ENCODE data around the gene SERPINF2. TPM values are rescaled to one million over a fixed set of nuclear protein-coding genes. Genes with fewer than 3 reads are reported as not detected.
A peak's percentile ranks its signal among the peaks of the same experiment; 100 is the strongest.
"Not testable (repeated sequence)": the region's sequence is repeated elsewhere in the genome, so short reads cannot be mapped to it uniquely, and the experiment has no call there.

The SERPINF2 gene
- total RNA-seq, 2 donors from 2014 or later, result 30.4 to 56.1 TPM

DNA sequence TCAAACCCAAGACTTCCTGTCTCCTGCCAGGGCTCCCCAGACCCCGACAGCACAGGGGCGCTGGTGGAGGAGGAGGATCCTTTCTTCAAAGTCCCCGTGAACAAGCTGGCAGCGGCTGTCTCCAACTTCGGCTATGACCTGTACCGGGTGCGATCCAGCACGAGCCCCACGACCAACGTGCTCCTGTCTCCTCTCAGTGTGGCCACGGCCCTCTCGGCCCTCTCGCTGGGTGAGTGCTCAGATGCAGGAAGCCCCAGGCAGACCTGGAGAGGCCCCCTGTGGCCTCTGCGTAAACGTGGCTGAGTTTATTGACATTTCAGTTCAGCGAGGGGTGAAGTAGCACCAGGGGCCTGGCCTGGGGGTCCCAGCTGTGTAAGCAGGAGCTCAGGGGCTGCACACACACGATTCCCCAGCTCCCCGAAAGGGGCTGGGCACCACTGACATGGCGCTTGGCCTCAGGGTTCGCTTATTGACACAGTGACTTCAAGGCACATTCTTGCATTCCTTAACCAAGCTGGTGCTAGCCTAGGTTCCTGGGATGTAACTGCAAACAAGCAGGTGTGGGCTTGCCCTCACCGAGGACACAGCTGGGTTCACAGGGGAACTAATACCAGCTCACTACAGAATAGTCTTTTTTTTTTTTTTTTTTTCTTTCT, 27.3 kb downstream of the SERPINF2 start:
- Histone ChIP-seq H3K27ac (peak overlapping the region; percentile 66 to 73), H3K36me3 (no peaks in the 10 kb centered on the region)
- peak; percentile 86 for DNase-seq (ENCODE audit: low spot score)

DNA sequence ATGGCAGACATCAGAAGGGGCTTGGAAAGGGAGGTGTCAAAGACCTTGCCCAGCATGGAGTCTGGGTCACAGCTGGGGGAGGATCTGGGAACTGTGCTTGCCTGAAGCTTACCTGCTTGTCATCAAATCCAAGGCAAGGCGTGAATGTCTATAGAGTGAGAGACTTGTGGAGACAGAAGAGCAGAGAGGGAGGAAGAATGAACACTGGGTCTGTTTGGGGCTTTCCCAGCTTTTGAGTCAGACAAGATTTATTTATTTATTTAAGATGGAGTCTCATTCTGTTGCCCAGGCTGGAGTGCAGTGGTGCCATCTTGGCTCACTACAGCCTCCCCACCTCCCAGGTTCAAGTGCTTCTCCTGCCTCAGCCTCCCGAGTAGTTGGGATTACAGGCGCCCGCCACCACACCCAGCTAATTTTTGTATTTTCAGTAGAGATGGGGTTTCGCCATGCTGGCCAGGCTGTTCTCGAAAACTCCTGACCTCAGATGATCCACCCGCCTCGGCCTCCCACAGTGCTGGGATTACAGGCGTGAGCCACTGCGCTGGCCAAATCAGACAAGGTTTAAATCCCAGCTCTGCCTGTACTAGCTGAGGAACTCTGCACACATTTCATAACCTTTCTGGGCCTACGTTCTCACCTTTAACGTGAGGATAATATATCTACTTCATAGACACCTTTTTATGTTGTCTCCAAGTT, 30.5 kb downstream of the SERPINF2 start:
- DNase-seq (ENCODE audit: low spot score); H3K27me3 ChIP-seq (replicated peaks; ENCODE audit: insufficient read depth); H3K4me3 ChIP-seq; intact Hi-C loops (cut with DNase I); H3K9me3 ChIP-seq; H3K4me1 ChIP-seq (replicated peaks): not testable (repeated sequence)
- TF ChIP-seq POLR2AphosphoS5 (IDR thresholded peaks at IDR 0.05), result peak; percentile 6
- Histone ChIP-seq H3K36me3 (peaks cover 0 to 11% of the 10 kb centered on the region in 2 donors), H3K27ac (peak overlapping the region; percentile 59 to 73)
- 65% methylated on average over 12 of the region's 12 CpGs for WGBS

More for the DNA sequence above, 27.3 kb downstream of the SERPINF2 start:
- no peaks in the 10 kb centered on the region for H3K27me3 ChIP-seq (replicated peaks; ENCODE audit: insufficient read depth)
- no peaks in the 10 kb centered on the region for H3K9me3 ChIP-seq
- H3K4me3 ChIP-seq, result no peak overlapping the region
- TF ChIP-seq POLR2A (IDR thresholded peaks at IDR 0.05), result no peak
- TF ChIP-seq POLR2AphosphoS5 (IDR thresholded peaks at IDR 0.05), result peak; percentile 88
- TF ChIP-seq, protein P1, sequence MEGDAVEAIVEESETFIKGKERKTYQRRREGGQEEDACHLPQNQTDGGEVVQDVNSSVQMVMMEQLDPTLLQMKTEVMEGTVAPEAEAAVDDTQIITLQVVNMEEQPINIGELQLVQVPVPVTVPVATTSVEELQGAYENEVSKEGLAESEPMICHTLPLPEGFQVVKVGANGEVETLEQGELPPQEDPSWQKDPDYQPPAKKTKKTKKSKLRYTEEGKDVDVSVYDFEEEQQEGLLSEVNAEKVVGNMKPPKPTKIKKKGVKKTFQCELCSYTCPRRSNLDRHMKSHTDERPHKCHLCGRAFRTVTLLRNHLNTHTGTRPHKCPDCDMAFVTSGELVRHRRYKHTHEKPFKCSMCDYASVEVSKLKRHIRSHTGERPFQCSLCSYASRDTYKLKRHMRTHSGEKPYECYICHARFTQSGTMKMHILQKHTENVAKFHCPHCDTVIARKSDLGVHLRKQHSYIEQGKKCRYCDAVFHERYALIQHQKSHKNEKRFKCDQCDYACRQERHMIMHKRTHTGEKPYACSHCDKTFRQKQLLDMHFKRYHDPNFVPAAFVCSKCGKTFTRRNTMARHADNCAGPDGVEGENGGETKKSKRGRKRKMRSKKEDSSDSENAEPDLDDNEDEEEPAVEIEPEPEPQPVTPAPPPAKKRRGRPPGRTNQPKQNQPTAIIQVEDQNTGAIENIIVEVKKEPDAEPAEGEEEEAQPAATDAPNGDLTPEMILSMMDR (IDR thresholded peaks at IDR 0.05), result no peak
- intact Hi-C loops (cut with DNase I), result no loop called here
- H3K4me1 ChIP-seq (replicated peaks), result no peaks in the 10 kb centered on the region
- WGBS, result 37% methylated on average over 21 of the region's 21 CpGs

DNA sequence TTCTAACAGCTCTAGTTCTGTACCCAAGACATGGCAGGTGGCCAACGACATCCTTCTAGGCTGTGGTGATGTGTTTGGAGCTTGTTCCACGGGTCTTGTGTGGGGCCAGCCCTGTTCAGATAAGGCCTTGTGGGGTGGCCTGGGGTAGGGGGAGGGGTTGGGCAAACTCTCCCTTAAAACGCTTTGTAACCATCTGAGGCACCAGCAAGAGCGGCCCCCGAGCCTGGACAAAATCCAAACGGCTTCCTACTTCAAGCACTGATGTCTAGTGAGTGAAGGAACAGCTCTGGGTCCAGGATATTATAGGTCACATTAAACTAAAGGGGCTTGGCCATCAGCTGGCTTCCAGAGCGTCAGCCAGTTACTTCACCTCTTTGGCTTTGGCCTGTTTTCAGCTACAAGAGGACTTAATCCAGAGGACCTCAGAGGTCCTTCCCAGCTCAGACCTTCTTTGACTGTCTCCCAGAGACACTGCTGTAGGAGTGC, 31.1 kb downstream of the SERPINF2 start:
- 22% methylated on average over 7 of the region's 7 CpGs for WGBS
- DNase-seq (ENCODE audit: low spot score), result no peak
- Histone ChIP-seq H3K4me1 (replicated peaks) (no peaks in the 10 kb centered on the region), H3K27ac (peak overlapping the region; percentile 59 to 73), H3K9me3 (no peaks in the 10 kb centered on the region), H3K4me3 (no peak overlapping the region), H3K36me3 (peaks cover 0 to 11% of the 10 kb centered on the region in 2 donors), H3K27me3 (replicated peaks; ENCODE audit: insufficient read depth) (no peaks in the 10 kb centered on the region)
- intact Hi-C loops (cut with DNase I), result no loop called here
- TF ChIP-seq POLR2A (IDR thresholded peaks at IDR 0.05) (no peak), POLR2AphosphoS5 (IDR thresholded peaks at IDR 0.05) (no peak)
- TF ChIP-seq, protein P1 (IDR thresholded peaks at IDR 0.05), result no peak

DNA sequence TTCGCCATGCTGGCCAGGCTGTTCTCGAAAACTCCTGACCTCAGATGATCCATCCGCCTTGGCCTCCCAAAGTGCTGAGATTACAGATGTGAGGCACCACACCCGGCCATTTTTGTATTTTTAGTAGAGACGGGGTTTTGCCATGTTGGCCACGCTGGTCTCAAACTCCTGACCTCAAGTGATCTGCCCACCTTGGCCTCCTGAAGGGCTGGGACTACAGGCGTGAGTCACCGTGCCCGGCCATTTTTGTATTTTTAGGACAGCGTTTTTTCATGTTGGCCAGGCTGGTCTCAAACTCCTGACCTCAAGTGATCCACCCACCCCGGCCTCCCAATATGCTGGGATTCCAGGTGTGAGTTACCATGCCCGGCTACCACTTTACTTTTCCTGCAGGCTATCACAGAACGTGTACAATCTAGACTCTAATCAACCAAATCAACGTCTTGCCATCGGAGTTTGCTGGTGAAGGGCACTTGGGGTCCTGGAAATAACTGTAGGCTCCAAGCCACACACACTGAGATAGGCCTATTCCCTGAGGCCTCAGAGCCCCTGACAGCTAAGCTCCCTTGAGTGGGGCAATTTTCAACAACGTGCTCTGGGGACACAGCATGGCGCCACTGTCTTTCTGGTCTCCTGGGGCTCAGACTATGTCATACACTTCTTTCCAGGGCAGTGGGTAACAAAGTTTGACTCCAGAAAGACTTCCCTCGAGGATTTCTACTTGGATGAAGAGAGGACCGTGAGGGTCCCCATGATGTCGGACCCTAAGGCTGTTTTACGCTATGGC, 31.9 kb downstream of the SERPINF2 start:
- WGBS, result 94% methylated on average over 21 of the region's 21 CpGs
- H3K4me3 ChIP-seq, result no peak overlapping the region
- no peaks in the 10 kb centered on the region for H3K4me1 ChIP-seq (replicated peaks)
- TF ChIP-seq, protein P1 (IDR thresholded peaks at IDR 0.05), result no peak
- TF ChIP-seq POLR2AphosphoS5 (IDR thresholded peaks at IDR 0.05), result no peak
- TF ChIP-seq POLR2A (IDR thresholded peaks at IDR 0.05), result no peak
- H3K36me3 ChIP-seq, result peaks cover 0 to 11% of the 10 kb centered on the region in 2 donors
- intact Hi-C loops (cut with DNase I), result no loop called here
- peak overlapping the region; percentile 59 to 73 for H3K27ac ChIP-seq
- no peak for DNase-seq (ENCODE audit: low spot score)
- H3K27me3 ChIP-seq (replicated peaks; ENCODE audit: insufficient read depth), result no peaks in the 10 kb centered on the region
- no peaks in the 10 kb centered on the region for H3K9me3 ChIP-seq

DNA sequence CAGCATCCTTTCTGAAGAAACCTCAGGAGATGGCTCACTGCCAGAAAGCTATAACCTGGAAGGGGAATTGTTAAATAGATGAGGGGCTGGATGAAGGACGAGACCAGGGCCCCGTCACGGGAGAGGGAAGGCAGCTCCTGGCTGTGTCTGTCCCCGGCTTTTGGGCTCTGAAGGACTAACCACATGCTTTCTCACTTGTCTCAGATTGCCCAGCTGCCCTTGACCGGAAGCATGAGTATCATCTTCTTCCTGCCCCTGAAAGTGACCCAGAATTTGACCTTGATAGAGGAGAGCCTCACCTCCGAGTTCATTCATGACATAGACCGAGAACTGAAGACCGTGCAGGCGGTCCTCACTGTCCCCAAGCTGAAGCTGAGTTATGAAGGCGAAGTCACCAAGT, 33.7 kb downstream of the SERPINF2 start:
- Histone ChIP-seq H3K4me1 (replicated peaks) (peaks cover 8% of the 10 kb centered on the region), H3K9me3 (no peaks in the 10 kb centered on the region), H3K27me3 (replicated peaks; ENCODE audit: insufficient read depth) (no peaks in the 10 kb centered on the region), H3K4me3 (no peak overlapping the region), H3K27ac (no peak overlapping the region), H3K36me3 (peaks cover 0 to 11% of the 10 kb centered on the region in 2 donors)
- intact Hi-C loops (cut with DNase I), result no loop called here
- WGBS, result 85% methylated on average over 10 of the region's 10 CpGs
- no peak for DNase-seq (ENCODE audit: low spot score)
- TF ChIP-seq POLR2AphosphoS5 (IDR thresholded peaks at IDR 0.05), result no peak
- TF ChIP-seq, protein P1 (IDR thresholded peaks at IDR 0.05), result no peak
- no peak for TF ChIP-seq POLR2A (IDR thresholded peaks at IDR 0.05)
